ENCODE measurements around the gene HMCN1. TPM values are rescaled to one million over a fixed set of nuclear protein-coding genes. Genes with fewer than 3 reads are reported as not detected.

HMCN1 gene
- total RNA-seq, 1 experiment from 2014 or later, result 21.4 TPM

- no peaks in the 10 kb centered on the region for H3K9me3 ChIP-seq (replicated peaks)
- H3K27me3 ChIP-seq (replicated peaks), result no peaks in the 10 kb centered on the region
- peaks cover 13% of the 10 kb centered on the region for H3K4me1 ChIP-seq (replicated peaks)
- H3K4me3 ChIP-seq, result no peak overlapping the region
- DNase-seq (ENCODE audit: low read depth in 1 of 2, low spot score in 2 of 2), result no peak
- no peaks in the 10 kb centered on the region for H3K36me3 ChIP-seq
- no peak overlapping the region for H3K27ac ChIP-seq
Measured at GRCh38 chr1:185825556-185825955, 91.4 kb downstream of the HMCN1 start.

- no peaks in the 10 kb centered on the region for H3K9me3 ChIP-seq (replicated peaks)
- H3K36me3 ChIP-seq, result no peaks in the 10 kb centered on the region
- H3K27me3 ChIP-seq (replicated peaks), result no peaks in the 10 kb centered on the region
- H3K27ac ChIP-seq, result no peak overlapping the region
- DNase-seq (ENCODE audit: low read depth in 1 of 2, low spot score in 2 of 2), result no peak
- no peaks in the 10 kb centered on the region for H3K4me1 ChIP-seq (replicated peaks)
- H3K4me3 ChIP-seq, result no peak overlapping the region
Measured at GRCh38 chr1:185834371-185834905, 100.2 kb downstream of the HMCN1 start.

- Histone ChIP-seq H3K4me1 (replicated peaks) (no peaks in the 10 kb centered on the region), H3K27me3 (replicated peaks) (no peaks in the 10 kb centered on the region), H3K36me3 (no peaks in the 10 kb centered on the region), H3K4me3 (no peak overlapping the region), H3K27ac (no peak overlapping the region), H3K9me3 (replicated peaks) (no peaks in the 10 kb centered on the region)
- no peak for DNase-seq (ENCODE audit: low read depth in 1 of 2, low spot score in 2 of 2)
Measured at GRCh38 chr1:185835191-185835590, 101.0 kb downstream of the HMCN1 start.

- no peaks in the 10 kb centered on the region for H3K9me3 ChIP-seq (replicated peaks)
- H3K36me3 ChIP-seq, result no peaks in the 10 kb centered on the region
- H3K4me1 ChIP-seq (replicated peaks), result no peaks in the 10 kb centered on the region
- H3K27me3 ChIP-seq (replicated peaks), result no peaks in the 10 kb centered on the region
- H3K4me3 ChIP-seq, result no peak overlapping the region
- no peak overlapping the region for H3K27ac ChIP-seq
- DNase-seq (ENCODE audit: low read depth in 1 of 2, low spot score in 2 of 2), result no peak
Measured at GRCh38 chr1:185837711-185838110, 103.5 kb downstream of the HMCN1 start.

GRCh38 chr1:185838111-185838510, 103.9 kb downstream of the HMCN1 start:
- Histone ChIP-seq H3K4me1 (replicated peaks) (peaks cover 2% of the 10 kb centered on the region; the same call in 1 of the 2 replicates), H3K27ac (no peak overlapping the region), H3K36me3 (no peaks in the 10 kb centered on the region), H3K4me3 (no peak overlapping the region), H3K27me3 (replicated peaks) (no peaks in the 10 kb centered on the region), H3K9me3 (replicated peaks) (no peaks in the 10 kb centered on the region)
- DNase-seq (ENCODE audit: low read depth in 1 of 2, low spot score in 2 of 2), result no peak

DNA sequence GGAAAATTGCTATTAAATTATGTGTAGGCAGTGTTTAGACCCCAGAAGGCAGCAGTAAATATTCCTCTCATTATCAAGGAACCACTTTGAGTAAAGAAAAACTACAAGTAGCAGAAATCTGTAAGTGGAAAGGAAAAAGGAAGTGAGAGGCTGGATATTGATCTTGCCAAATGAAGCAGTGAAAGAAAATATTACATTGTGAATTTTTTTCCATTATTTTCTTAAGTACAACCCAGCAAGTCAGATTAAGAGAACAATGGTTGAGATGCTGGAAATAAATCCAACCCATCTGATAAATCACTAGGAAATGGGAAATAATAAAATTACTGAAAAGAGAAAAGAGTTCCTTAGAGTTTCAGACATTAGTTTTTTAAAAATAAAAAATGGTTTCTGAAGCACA, 106.7 kb downstream of the HMCN1 start:
- Histone ChIP-seq H3K4me3 (no peak overlapping the region), H3K9me3 (replicated peaks) (no peaks in the 10 kb centered on the region), H3K4me1 (replicated peaks) (peaks cover 16% of the 10 kb centered on the region), H3K27me3 (replicated peaks) (no peaks in the 10 kb centered on the region), H3K27ac (no peak overlapping the region), H3K36me3 (no peaks in the 10 kb centered on the region)
- no peak for DNase-seq (ENCODE audit: low read depth in 1 of 2, low spot score in 2 of 2)

DNA sequence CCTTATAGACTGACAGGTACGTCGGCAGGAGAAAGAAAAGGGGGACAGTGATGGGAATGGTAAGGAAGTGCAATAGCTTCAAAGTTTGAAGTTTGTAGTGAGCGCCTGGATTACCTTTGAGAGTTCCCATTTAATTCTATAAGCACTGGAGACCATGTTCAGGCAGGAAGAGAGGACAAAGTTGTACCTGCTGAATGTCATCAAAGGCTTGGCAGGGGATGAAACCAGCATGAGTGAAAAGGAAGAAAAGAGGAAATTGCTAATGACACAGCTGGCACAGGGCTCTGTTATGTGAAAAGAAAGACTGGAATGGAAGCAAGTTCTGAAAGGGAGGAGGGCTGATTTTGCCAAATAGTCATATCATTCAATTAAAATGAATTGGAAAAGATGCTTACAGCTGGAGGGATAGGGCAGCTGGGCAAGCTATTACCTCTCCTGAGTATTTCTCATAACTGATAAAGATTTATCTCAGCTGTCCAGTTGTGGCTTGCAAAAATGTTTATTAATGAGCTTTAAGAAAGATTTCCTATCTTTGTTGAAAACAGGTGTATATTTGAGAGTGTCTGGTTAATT, 109.2 kb downstream of the HMCN1 start:
- Histone ChIP-seq H3K27me3 (replicated peaks) (no peaks in the 10 kb centered on the region), H3K4me3 (no peak overlapping the region), H3K4me1 (replicated peaks) (peaks cover 16% of the 10 kb centered on the region), H3K9me3 (replicated peaks) (no peaks in the 10 kb centered on the region), H3K36me3 (no peaks in the 10 kb centered on the region), H3K27ac (no peak overlapping the region; the same call in 1 of the 2 replicates)
- no peak for DNase-seq (ENCODE audit: low read depth in 1 of 2, low spot score in 2 of 2)

GRCh38 chr1:185843986-185844385, 109.8 kb downstream of the HMCN1 start:
- no peak for DNase-seq (ENCODE audit: low read depth in 1 of 2, low spot score in 2 of 2)
- no peaks in the 10 kb centered on the region for H3K9me3 ChIP-seq (replicated peaks)
- no peaks in the 10 kb centered on the region for H3K27me3 ChIP-seq (replicated peaks)
- H3K4me1 ChIP-seq (replicated peaks), result peaks cover 16% of the 10 kb centered on the region
- no peaks in the 10 kb centered on the region for H3K36me3 ChIP-seq
- H3K27ac ChIP-seq, result peak overlapping the region; percentile 30; the same call in 1 of the 2 replicates
- H3K4me3 ChIP-seq, result no peak overlapping the region

GRCh38 chr1:185846672-185847444, 112.7 kb downstream of the HMCN1 start:
- Histone ChIP-seq H3K36me3 (no peaks in the 10 kb centered on the region), H3K4me3 (no peak overlapping the region), H3K9me3 (replicated peaks) (no peaks in the 10 kb centered on the region), H3K4me1 (replicated peaks) (peaks cover 26% of the 10 kb centered on the region), H3K27ac (no peak overlapping the region), H3K27me3 (replicated peaks) (no peaks in the 10 kb centered on the region)
- DNase-seq (ENCODE audit: low read depth in 1 of 2, low spot score in 2 of 2), result no peak

DNA sequence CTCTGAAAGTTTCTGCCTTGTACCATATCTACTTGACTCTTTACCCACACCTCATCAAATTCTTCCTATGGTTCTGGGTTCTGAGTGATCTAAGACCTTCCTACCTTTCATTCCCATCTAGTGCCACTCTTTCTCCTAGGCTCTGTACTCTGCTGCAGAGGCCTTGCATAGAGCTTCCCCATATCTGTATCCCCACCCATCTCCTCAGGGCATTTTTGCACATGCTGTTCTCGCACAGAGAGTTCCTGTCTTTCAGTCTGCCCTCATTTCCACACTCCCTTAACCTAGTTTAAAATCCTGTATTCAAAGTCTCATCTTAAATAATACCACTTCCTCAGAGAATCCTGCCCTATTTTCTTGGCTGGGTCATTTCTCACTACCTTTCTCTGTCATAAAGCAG, 114.8 kb downstream of the HMCN1 start:
- H3K36me3 ChIP-seq, result no peaks in the 10 kb centered on the region
- H3K4me1 ChIP-seq (replicated peaks), result peaks cover 26% of the 10 kb centered on the region
- DNase-seq (ENCODE audit: low read depth in 1 of 2, low spot score in 2 of 2), result no peak
- no peaks in the 10 kb centered on the region for H3K27me3 ChIP-seq (replicated peaks)
- H3K4me3 ChIP-seq, result no peak overlapping the region
- H3K27ac ChIP-seq, result no peak overlapping the region
- no peaks in the 10 kb centered on the region for H3K9me3 ChIP-seq (replicated peaks)

DNA sequence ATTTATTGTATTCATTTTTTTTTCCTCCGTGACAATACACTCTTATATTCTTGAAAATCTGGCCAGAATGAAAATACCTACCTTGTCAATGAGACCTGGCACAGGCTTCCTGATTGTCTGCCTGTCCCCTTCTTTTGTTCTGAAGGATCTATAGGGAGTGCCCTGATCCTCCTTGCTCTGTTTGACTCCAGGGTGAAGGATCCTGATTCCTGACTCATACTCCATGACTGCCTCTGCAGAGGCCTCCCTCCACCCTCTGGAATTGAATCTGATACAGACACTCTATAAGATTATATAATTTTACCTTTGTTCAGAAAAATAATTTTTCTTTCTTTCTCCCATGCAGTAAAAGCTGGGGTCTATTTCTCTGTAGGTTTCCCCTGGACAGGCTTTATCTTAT, 116.2 kb downstream of the HMCN1 start:
- H3K27ac ChIP-seq, result no peak overlapping the region
- no peak for DNase-seq (ENCODE audit: low read depth in 1 of 2, low spot score in 2 of 2)
- no peak overlapping the region for H3K4me3 ChIP-seq
- no peaks in the 10 kb centered on the region for H3K36me3 ChIP-seq
- H3K27me3 ChIP-seq (replicated peaks), result no peaks in the 10 kb centered on the region
- peaks cover 31% of the 10 kb centered on the region for H3K4me1 ChIP-seq (replicated peaks)
- H3K9me3 ChIP-seq (replicated peaks), result no peaks in the 10 kb centered on the region

- Histone ChIP-seq H3K9me3 (replicated peaks) (no peaks in the 10 kb centered on the region), H3K4me3 (no peak overlapping the region), H3K27ac (peak overlapping the region; percentile 83), H3K4me1 (replicated peaks) (peaks cover 50% of the 10 kb centered on the region), H3K36me3 (no peaks in the 10 kb centered on the region), H3K27me3 (replicated peaks) (no peaks in the 10 kb centered on the region)
- peak in 1 of 2 experiments; percentile 80 for DNase-seq (ENCODE audit: low read depth in 1 of 2, low spot score in 2 of 2)
Measured at GRCh38 chr1:185853739-185854138, 119.5 kb downstream of the HMCN1 start.

GRCh38 chr1:185856482-185856881, 122.3 kb downstream of the HMCN1 start:
- no peaks in the 10 kb centered on the region for H3K9me3 ChIP-seq (replicated peaks)
- H3K27ac ChIP-seq, result peak overlapping the region; percentile 25; the same call in 1 of the 2 replicates
- DNase-seq (ENCODE audit: low read depth in 1 of 2, low spot score in 2 of 2), result no peak
- no peak overlapping the region for H3K4me3 ChIP-seq
- peaks cover 64% of the 10 kb centered on the region for H3K4me1 ChIP-seq (replicated peaks)
- H3K36me3 ChIP-seq, result no peaks in the 10 kb centered on the region
- H3K27me3 ChIP-seq (replicated peaks), result no peaks in the 10 kb centered on the region

GRCh38 chr1:185857442-185857841, 123.3 kb downstream of the HMCN1 start:
- Histone ChIP-seq H3K36me3 (no peaks in the 10 kb centered on the region), H3K4me3 (no peak overlapping the region), H3K27ac (no peak overlapping the region), H3K9me3 (replicated peaks) (no peaks in the 10 kb centered on the region), H3K27me3 (replicated peaks) (no peaks in the 10 kb centered on the region), H3K4me1 (replicated peaks) (peaks cover 70% of the 10 kb centered on the region)
- peak in 1 of 2 experiments; percentile 40 for DNase-seq (ENCODE audit: low read depth in 1 of 2, low spot score in 2 of 2)
